DMS79 treated with DMSO at 0.1 percent for 48 hours (cell line): Measurements from ENCODE around the gene TMEM61.
"Not testable (repeated sequence)": the region's sequence is repeated elsewhere in the genome, so short reads cannot be mapped to it uniquely, and the experiment has no call there.

Experiments used
- DNase-seq: peaks from one replicate; lab custom pipeline; 2025; lab: John Stamatoyannopoulos, UW

The TMEM61 gene

GRCh38 chr1:55001311-55001710, 20.9 kb downstream of the TMEM61 start:
- no peak for DNase-seq

GRCh38 chr1:55002686-55003085, 22.3 kb downstream of the TMEM61 start:
- DNase-seq, result no peak

GRCh38 chr1:55005351-55006140, 25.1 kb downstream of the TMEM61 start:
- no peak for DNase-seq

GRCh38 chr1:55006931-55007330, 26.5 kb downstream of the TMEM61 start:
- DNase-seq, result no peak

- DNase-seq, result no peak
Measured at GRCh38 chr1:55007625-55008024, 27.2 kb downstream of the TMEM61 start.

GRCh38 chr1:55010194-55010886, 29.9 kb downstream of the TMEM61 start:
- DNase-seq, result no peak

GRCh38 chr1:55010887-55011217, 30.4 kb downstream of the TMEM61 start:
- no peak for DNase-seq

- DNase-seq, result no peak
Measured at GRCh38 chr1:55012661-55013060, 32.2 kb downstream of the TMEM61 start.

- DNase-seq, result no peak
Measured at GRCh38 chr1:55015123-55015522, 34.7 kb downstream of the TMEM61 start.

GRCh38 chr1:55015731-55016620, 35.5 kb downstream of the TMEM61 start:
- no peak for DNase-seq

GRCh38 chr1:55018395-55018794, 38.0 kb downstream of the TMEM61 start:
- no peak for DNase-seq

- DNase-seq, result peak; percentile 74
Measured at GRCh38 chr1:55021942-55022546, 41.6 kb downstream of the TMEM61 start.

GRCh38 chr1:55024163-55024562, 43.7 kb downstream of the TMEM61 start:
- DNase-seq, result not testable (repeated sequence)

GRCh38 chr1:55026682-55027081, 46.3 kb downstream of the TMEM61 start:
- not testable (repeated sequence) for DNase-seq

GRCh38 chr1:55031098-55031497, 50.7 kb downstream of the TMEM61 start:
- DNase-seq, result not testable (repeated sequence)

GRCh38 chr1:55033265-55033614, 52.8 kb downstream of the TMEM61 start:
- no peak for DNase-seq

GRCh38 chr1:55034476-55035133, 54.2 kb downstream of the TMEM61 start:
- DNase-seq, result no peak

- DNase-seq, result no peak
Measured at GRCh38 chr1:55035904-55036303, 55.5 kb downstream of the TMEM61 start.

GRCh38 chr1:55037733-55038551, 57.5 kb downstream of the TMEM61 start:
- DNase-seq, result no peak

GRCh38 chr1:55038552-55038838, 58.1 kb downstream of the TMEM61 start:
- no peak for DNase-seq

GRCh38 chr1:55038974-55039341, 58.5 kb downstream of the TMEM61 start:
- DNase-seq, result no peak
